ENCODE measurements around the gene SERPINI2. TPM values are rescaled to one million over a fixed set of nuclear protein-coding genes. Genes with fewer than 3 reads are reported as not detected.

The SERPINI2 gene, protein sequence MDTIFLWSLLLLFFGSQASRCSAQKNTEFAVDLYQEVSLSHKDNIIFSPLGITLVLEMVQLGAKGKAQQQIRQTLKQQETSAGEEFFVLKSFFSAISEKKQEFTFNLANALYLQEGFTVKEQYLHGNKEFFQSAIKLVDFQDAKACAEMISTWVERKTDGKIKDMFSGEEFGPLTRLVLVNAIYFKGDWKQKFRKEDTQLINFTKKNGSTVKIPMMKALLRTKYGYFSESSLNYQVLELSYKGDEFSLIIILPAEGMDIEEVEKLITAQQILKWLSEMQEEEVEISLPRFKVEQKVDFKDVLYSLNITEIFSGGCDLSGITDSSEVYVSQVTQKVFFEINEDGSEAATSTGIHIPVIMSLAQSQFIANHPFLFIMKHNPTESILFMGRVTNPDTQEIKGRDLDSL
- not detected for total RNA-seq

DNA sequence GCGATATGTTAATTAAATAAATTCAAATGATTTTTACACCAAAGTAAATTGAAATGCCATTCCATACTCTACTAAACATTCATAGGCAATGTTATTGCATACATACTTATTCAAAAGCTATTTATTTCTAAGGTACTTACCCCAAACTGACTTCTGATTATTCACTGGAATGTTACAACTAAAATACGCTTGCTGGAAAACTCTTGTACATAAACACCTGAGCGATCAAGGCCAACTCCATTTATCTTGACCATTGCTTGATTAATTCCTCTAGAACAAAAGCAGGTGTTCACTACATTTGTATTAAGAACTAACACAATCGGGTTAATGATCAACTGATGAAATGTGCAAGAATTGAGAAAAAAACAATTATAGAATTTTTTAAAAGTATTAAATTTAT lies at the start of gene SERPINI2:
TSS of gene SERPINI2 (minus strand) at position 180 of the 400 bp plus-strand sequence. CDS start 2,208 bp downstream, outside the sequence.
- TF ChIP-seq, protein P1, sequence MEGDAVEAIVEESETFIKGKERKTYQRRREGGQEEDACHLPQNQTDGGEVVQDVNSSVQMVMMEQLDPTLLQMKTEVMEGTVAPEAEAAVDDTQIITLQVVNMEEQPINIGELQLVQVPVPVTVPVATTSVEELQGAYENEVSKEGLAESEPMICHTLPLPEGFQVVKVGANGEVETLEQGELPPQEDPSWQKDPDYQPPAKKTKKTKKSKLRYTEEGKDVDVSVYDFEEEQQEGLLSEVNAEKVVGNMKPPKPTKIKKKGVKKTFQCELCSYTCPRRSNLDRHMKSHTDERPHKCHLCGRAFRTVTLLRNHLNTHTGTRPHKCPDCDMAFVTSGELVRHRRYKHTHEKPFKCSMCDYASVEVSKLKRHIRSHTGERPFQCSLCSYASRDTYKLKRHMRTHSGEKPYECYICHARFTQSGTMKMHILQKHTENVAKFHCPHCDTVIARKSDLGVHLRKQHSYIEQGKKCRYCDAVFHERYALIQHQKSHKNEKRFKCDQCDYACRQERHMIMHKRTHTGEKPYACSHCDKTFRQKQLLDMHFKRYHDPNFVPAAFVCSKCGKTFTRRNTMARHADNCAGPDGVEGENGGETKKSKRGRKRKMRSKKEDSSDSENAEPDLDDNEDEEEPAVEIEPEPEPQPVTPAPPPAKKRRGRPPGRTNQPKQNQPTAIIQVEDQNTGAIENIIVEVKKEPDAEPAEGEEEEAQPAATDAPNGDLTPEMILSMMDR (IDR thresholded peaks at IDR 0.05): no peak
- no peak for TF ChIP-seq POLR2A (IDR thresholded peaks at IDR 0.05)
- 82 to 92% methylated on average over 4 of the region's 4 CpGs for WGBS, 2 donors
- no peak for DNase-seq (ENCODE audit: low spot score in 2 of 2)
- H3K4me3 ChIP-seq (ENCODE audit: low read depth, poor library complexity, severe bottlenecking): no peak within 1 kb of the TSS
- intact Hi-C loops (cut with DNase I; ENCODE audit: low total_unique reads): no loop called here

DNA sequence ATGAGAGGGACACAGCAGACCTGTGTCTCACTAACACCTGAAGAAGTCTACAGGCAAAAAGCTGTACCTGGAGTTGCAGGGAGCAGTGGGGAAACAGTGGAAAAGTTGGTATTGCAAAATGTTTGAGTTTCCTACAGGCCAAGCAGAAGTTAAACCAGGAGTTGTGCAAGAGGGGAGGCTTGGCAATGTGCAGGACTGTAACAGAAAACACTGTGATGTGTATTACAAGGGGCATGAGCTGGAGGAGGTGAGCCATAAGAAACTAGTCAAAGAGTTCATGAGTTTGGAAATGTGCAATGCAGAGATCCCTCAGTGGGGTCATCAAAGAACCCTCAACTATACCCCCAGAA lies 47.1 kb upstream of the SERPINI2 start:
- intact Hi-C loops (cut with DNase I; ENCODE audit: low total_unique reads): no loop called here
- TF ChIP-seq, protein P1 (IDR thresholded peaks at IDR 0.05): no peak
- no peak overlapping the region for H3K4me3 ChIP-seq (ENCODE audit: low read depth, poor library complexity, severe bottlenecking)
- no peak for DNase-seq (ENCODE audit: low spot score in 2 of 2)

DNA sequence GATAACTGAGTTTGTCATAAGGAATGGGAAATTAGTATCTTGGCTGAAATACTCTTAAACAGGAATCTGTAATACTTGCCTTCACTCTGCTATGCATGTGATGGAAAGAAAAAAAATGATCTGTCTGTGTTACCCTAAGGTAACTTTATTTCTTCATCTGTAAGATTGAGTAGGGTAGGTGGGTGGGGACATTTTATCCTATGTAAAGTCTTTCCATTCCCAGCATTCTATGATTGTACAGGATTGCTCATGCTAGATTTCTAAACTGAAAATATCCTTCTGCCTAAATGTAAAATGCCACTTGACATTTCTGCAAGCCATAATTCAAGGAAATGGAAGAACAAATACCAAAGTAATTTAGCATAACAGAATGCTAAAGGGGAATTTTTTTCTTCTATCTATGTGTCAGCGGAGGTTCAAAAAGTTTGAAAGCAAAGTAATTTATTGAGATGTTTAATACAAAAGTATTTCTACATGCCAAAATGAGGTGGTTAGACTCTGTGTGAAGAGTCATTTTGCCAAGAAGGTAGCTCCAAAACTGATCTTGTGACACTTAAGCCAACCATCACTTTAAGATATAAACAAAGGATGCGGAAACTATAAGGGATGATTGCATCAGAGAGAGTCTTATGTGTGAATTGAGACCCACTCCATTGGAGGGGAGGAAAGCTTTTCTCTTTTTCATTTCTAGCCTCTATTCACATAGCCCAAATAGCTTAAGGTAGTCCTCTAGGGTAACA lies 46.6 kb upstream of the SERPINI2 start:
- no peak for DNase-seq (ENCODE audit: low spot score in 2 of 2)
- H3K4me3 ChIP-seq (ENCODE audit: low read depth, poor library complexity, severe bottlenecking): no peak overlapping the region
- 79% methylated on average over 2 of the region's 2 CpGs for WGBS, 2 donors
- intact Hi-C loops (cut with DNase I; ENCODE audit: low total_unique reads): no loop called here
- TF ChIP-seq POLR2A (IDR thresholded peaks at IDR 0.05): no peak
- TF ChIP-seq, protein P1 (IDR thresholded peaks at IDR 0.05): no peak

DNA sequence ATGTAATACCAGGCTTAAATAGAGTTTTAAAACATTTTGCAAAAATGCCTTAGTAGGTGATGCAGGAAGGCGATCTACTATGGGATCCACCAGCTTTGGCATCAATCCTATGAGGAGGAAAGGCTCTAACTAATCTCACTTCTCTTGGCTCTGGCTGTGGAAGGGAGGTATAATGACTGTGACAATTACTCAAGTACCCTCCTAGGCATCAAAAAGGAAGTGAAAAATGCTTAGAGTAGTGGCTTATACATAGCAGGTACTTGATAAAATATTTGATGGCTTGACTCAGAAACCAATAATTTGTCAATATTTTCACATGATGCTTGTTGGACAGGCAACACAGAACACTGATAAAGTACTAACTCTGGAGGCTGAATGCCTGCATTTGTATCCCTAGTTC lies 34.1 kb upstream of the SERPINI2 start:
- no peak for TF ChIP-seq POLR2A (IDR thresholded peaks at IDR 0.05)
- TF ChIP-seq, protein P1 (IDR thresholded peaks at IDR 0.05): no peak
- intact Hi-C loops (cut with DNase I; ENCODE audit: low total_unique reads): no loop called here
- no peak for DNase-seq (ENCODE audit: low spot score in 2 of 2)
- no peak overlapping the region for H3K4me3 ChIP-seq (ENCODE audit: low read depth, poor library complexity, severe bottlenecking)
- WGBS, 2 donors: 85 to 100% methylated on average over 1 of the region's 1 CpG

DNA sequence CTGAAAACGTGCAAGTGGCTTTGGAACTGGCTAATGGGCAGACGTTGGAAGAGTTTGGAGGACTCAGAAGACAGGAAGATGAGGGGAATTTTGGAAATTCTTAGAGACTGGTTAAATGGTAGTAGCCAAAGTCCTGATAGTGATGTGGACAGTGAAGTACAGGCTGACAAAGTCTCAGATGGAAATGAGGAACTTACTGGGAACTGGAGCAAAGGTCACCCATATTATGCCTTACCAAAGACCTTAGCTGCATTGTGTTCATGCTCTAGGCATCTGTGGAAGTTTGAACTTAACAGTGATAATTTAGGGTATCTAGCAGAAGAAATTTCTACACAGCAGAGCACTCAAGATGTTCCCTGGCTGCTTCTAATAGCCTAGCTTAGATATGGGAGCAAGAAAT lies 28.6 kb upstream of the SERPINI2 start:
- DNase-seq (ENCODE audit: low spot score in 2 of 2): no peak
- TF ChIP-seq, protein P1 (IDR thresholded peaks at IDR 0.05): no peak
- WGBS, 2 donors: 77% methylated on average over 2 of the region's 2 CpGs
- intact Hi-C loops (cut with DNase I; ENCODE audit: low total_unique reads): no loop called here
- no peak overlapping the region for H3K4me3 ChIP-seq (ENCODE audit: low read depth, poor library complexity, severe bottlenecking)

Measured in lower leg skin (tissue), 4 donors.